Measurements from ENCODE around the gene UNC13B.

Gene UNC13B

GRCh38 chr9:35253075-35253474 is 91.3 kb downstream of the UNC13B start:
- H3K27ac ChIP-seq (ENCODE audit: low read length), result no peak overlapping the region
- WGBS (ENCODE audit: insufficient coverage, insufficient read length), result no CpG with 5 or more reads among the region's 1 CpG
- H3K4me3 ChIP-seq (ENCODE audit: low read length), result no peak overlapping the region
- H3K27me3 ChIP-seq (ENCODE audit: control insufficient read depth, insufficient read depth, low read length), result no peaks in the 10 kb centered on the region
- H3K36me3 ChIP-seq (ENCODE audit: control insufficient read depth, insufficient read depth, low read length), result no peaks in the 10 kb centered on the region
- DNase-seq (ENCODE audit: low read depth, low spot score), result no peak
- H3K4me1 ChIP-seq (ENCODE audit: control insufficient read depth, insufficient read depth, low read length), result no peaks in the 10 kb centered on the region; the same call in 1 of the 2 replicates
- no peaks in the 10 kb centered on the region for H3K9me3 ChIP-seq (ENCODE audit: control insufficient read depth, insufficient read depth, low read length)

- Histone ChIP-seq H3K27ac (ENCODE audit: low read length) (no peak overlapping the region), H3K4me3 (ENCODE audit: low read length) (no peak overlapping the region), H3K9me3 (ENCODE audit: control insufficient read depth, insufficient read depth, low read length) (no peaks in the 10 kb centered on the region), H3K36me3 (ENCODE audit: control insufficient read depth, insufficient read depth, low read length) (no peaks in the 10 kb centered on the region), H3K27me3 (ENCODE audit: control insufficient read depth, insufficient read depth, low read length) (no peaks in the 10 kb centered on the region), H3K4me1 (ENCODE audit: control insufficient read depth, insufficient read depth, low read length) (no peaks in the 10 kb centered on the region; the same call in 1 of the 2 replicates)
- no peak for DNase-seq (ENCODE audit: low read depth, low spot score)
These were observed 92.4 kb downstream of the UNC13B start for GRCh38 chr9:35254237-35254636.

- Histone ChIP-seq H3K9me3 (ENCODE audit: control insufficient read depth, insufficient read depth, low read length) (no peaks in the 10 kb centered on the region), H3K27me3 (ENCODE audit: control insufficient read depth, insufficient read depth, low read length) (no peaks in the 10 kb centered on the region), H3K36me3 (ENCODE audit: control insufficient read depth, insufficient read depth, low read length) (no peaks in the 10 kb centered on the region), H3K4me1 (ENCODE audit: control insufficient read depth, insufficient read depth, low read length) (no peaks in the 10 kb centered on the region; the same call in 1 of the 2 replicates), H3K27ac (ENCODE audit: low read length) (no peak overlapping the region), H3K4me3 (ENCODE audit: low read length) (no peak overlapping the region)
- no peak for DNase-seq (ENCODE audit: low read depth, low spot score)
- WGBS (ENCODE audit: insufficient coverage, insufficient read length), result no CpG with 5 or more reads among the region's 8 CpGs
These were observed 93.4 kb downstream of the UNC13B start for GRCh38 chr9:35254984-35255857.

GRCh38 chr9:35257986-35258659 is 96.3 kb downstream of the UNC13B start:
- Histone ChIP-seq H3K4me1 (ENCODE audit: control insufficient read depth, insufficient read depth, low read length) (no peaks in the 10 kb centered on the region; the same call in 1 of the 2 replicates), H3K27me3 (ENCODE audit: control insufficient read depth, insufficient read depth, low read length) (no peaks in the 10 kb centered on the region), H3K27ac (ENCODE audit: low read length) (no peak overlapping the region), H3K36me3 (ENCODE audit: control insufficient read depth, insufficient read depth, low read length) (no peaks in the 10 kb centered on the region), H3K4me3 (ENCODE audit: low read length) (no peak overlapping the region), H3K9me3 (ENCODE audit: control insufficient read depth, insufficient read depth, low read length) (no peaks in the 10 kb centered on the region)
- DNase-seq (ENCODE audit: low read depth, low spot score), result no peak
- no CpG with 5 or more reads among the region's 6 CpGs for WGBS (ENCODE audit: insufficient coverage, insufficient read length)

GRCh38 chr9:35258660-35259474 is 97.1 kb downstream of the UNC13B start:
- H3K4me1 ChIP-seq (ENCODE audit: control insufficient read depth, insufficient read depth, low read length), result no peaks in the 10 kb centered on the region
- H3K36me3 ChIP-seq (ENCODE audit: control insufficient read depth, insufficient read depth, low read length), result no peaks in the 10 kb centered on the region
- no peak overlapping the region for H3K27ac ChIP-seq (ENCODE audit: low read length)
- H3K9me3 ChIP-seq (ENCODE audit: control insufficient read depth, insufficient read depth, low read length), result no peaks in the 10 kb centered on the region
- no CpG with 5 or more reads among the region's 5 CpGs for WGBS (ENCODE audit: insufficient coverage, insufficient read length)
- H3K4me3 ChIP-seq (ENCODE audit: low read length), result no peak overlapping the region
- DNase-seq (ENCODE audit: low read depth, low spot score), result peak; percentile 31
- H3K27me3 ChIP-seq (ENCODE audit: control insufficient read depth, insufficient read depth, low read length), result no peaks in the 10 kb centered on the region

GRCh38 chr9:35260186-35260585 is 98.4 kb downstream of the UNC13B start:
- Histone ChIP-seq H3K27me3 (ENCODE audit: control insufficient read depth, insufficient read depth, low read length) (no peaks in the 10 kb centered on the region), H3K9me3 (ENCODE audit: control insufficient read depth, insufficient read depth, low read length) (no peaks in the 10 kb centered on the region), H3K27ac (ENCODE audit: low read length) (no peak overlapping the region), H3K36me3 (ENCODE audit: control insufficient read depth, insufficient read depth, low read length) (no peaks in the 10 kb centered on the region), H3K4me3 (ENCODE audit: low read length) (no peak overlapping the region), H3K4me1 (ENCODE audit: control insufficient read depth, insufficient read depth, low read length) (no peaks in the 10 kb centered on the region)
- no CpG with 5 or more reads among the region's 1 CpG for WGBS (ENCODE audit: insufficient coverage, insufficient read length)
- DNase-seq (ENCODE audit: low read depth, low spot score), result no peak

GRCh38 chr9:35262064-35262463 is 100.3 kb downstream of the UNC13B start:
- no peak for DNase-seq (ENCODE audit: low read depth, low spot score)
- H3K27me3 ChIP-seq (ENCODE audit: control insufficient read depth, insufficient read depth, low read length), result no peaks in the 10 kb centered on the region
- no peak overlapping the region for H3K27ac ChIP-seq (ENCODE audit: low read length)
- H3K4me1 ChIP-seq (ENCODE audit: control insufficient read depth, insufficient read depth, low read length), result no peaks in the 10 kb centered on the region
- 100% methylated on average over 1 of the region's 2 CpGs for WGBS (ENCODE audit: insufficient coverage, insufficient read length)
- no peak overlapping the region for H3K4me3 ChIP-seq (ENCODE audit: low read length)
- H3K36me3 ChIP-seq (ENCODE audit: control insufficient read depth, insufficient read depth, low read length), result no peaks in the 10 kb centered on the region
- no peaks in the 10 kb centered on the region for H3K9me3 ChIP-seq (ENCODE audit: control insufficient read depth, insufficient read depth, low read length)

- DNase-seq (ENCODE audit: low read depth, low spot score), result no peak
- Histone ChIP-seq H3K4me1 (ENCODE audit: control insufficient read depth, insufficient read depth, low read length) (no peaks in the 10 kb centered on the region), H3K36me3 (ENCODE audit: control insufficient read depth, insufficient read depth, low read length) (no peaks in the 10 kb centered on the region), H3K4me3 (ENCODE audit: low read length) (no peak overlapping the region), H3K27ac (ENCODE audit: low read length) (no peak overlapping the region), H3K27me3 (ENCODE audit: control insufficient read depth, insufficient read depth, low read length) (no peaks in the 10 kb centered on the region), H3K9me3 (ENCODE audit: control insufficient read depth, insufficient read depth, low read length) (no peaks in the 10 kb centered on the region)
These were observed 105.9 kb downstream of the UNC13B start for GRCh38 chr9:35267710-35268109.

- WGBS (ENCODE audit: insufficient coverage, insufficient read length), result no CpG with 5 or more reads among the region's 1 CpG
- H3K27me3 ChIP-seq (ENCODE audit: control insufficient read depth, insufficient read depth, low read length), result no peaks in the 10 kb centered on the region
- no peaks in the 10 kb centered on the region for H3K4me1 ChIP-seq (ENCODE audit: control insufficient read depth, insufficient read depth, low read length)
- H3K9me3 ChIP-seq (ENCODE audit: control insufficient read depth, insufficient read depth, low read length), result no peaks in the 10 kb centered on the region
- no peak for DNase-seq (ENCODE audit: low read depth, low spot score)
- H3K36me3 ChIP-seq (ENCODE audit: control insufficient read depth, insufficient read depth, low read length), result no peaks in the 10 kb centered on the region
- H3K27ac ChIP-seq (ENCODE audit: low read length), result no peak overlapping the region
- no peak overlapping the region for H3K4me3 ChIP-seq (ENCODE audit: low read length)
These were observed 108.1 kb downstream of the UNC13B start for GRCh38 chr9:35269919-35270318.

- no CpG with 5 or more reads among the region's 2 CpGs for WGBS (ENCODE audit: insufficient coverage, insufficient read length)
These were observed 109.8 kb downstream of the UNC13B start for GRCh38 chr9:35271637-35272036.

More at GRCh38 chr9:35271637-35272036, 109.8 kb downstream of the UNC13B start:
- no peak for DNase-seq (ENCODE audit: low read depth, low spot score)
- H3K4me1 ChIP-seq (ENCODE audit: control insufficient read depth, insufficient read depth, low read length), result no peaks in the 10 kb centered on the region
- no peaks in the 10 kb centered on the region for H3K9me3 ChIP-seq (ENCODE audit: control insufficient read depth, insufficient read depth, low read length)
- H3K4me3 ChIP-seq (ENCODE audit: low read length), result no peak overlapping the region
- no peak overlapping the region for H3K27ac ChIP-seq (ENCODE audit: low read length)
- no peaks in the 10 kb centered on the region for H3K27me3 ChIP-seq (ENCODE audit: control insufficient read depth, insufficient read depth, low read length)
- no peaks in the 10 kb centered on the region for H3K36me3 ChIP-seq (ENCODE audit: control insufficient read depth, insufficient read depth, low read length)
